Endothelial cell of umbilical vein (primary cell): ENCODE measurements around the gene SCARF2. TPM values are rescaled to one million over a fixed set of nuclear protein-coding genes. Genes with fewer than 3 reads are reported as not detected.

Experiments
- BruUV-seq: library from RNA; stranded (reverse); fragments of 400-500 nt; replicated peaks from 2 replicates; lab custom pipeline; 2021; lab: Mats Ljungman, UMichigan
- CTCF ChIA-PET: fragments of 300-600, 350-600 bp; sonication (Branson Sonifier 250); formaldehyde crosslinking; loops from one replicate; lab custom pipeline; 2021; ENCODE audit warnings: antibody characterized with exemption, inconsistent platforms; lab: Charles Lee
- POLR2A ChIA-PET: fragments of 300-600, 350-600 bp; sonication (Branson Sonifier 250); formaldehyde crosslinking; loops from one replicate; lab custom pipeline; 2021; ENCODE audit warnings: antibody characterized with exemption, inconsistent platforms; lab: Charles Lee
- DNase-seq: peaks from one replicate; pipeline ENCODE4 v3.0.0-alpha.2; 2011; ENCODE audit warnings: low read depth, low spot score
- FAIRE-seq: peaks from 2 replicates; lab custom pipeline; 2011; peaks lifted over from hg19 to GRCh38; lab: Jason Lieb, UNC
- H2AFZ ChIP-seq: 2 replicates; pipeline ENCODE4 v1.6.0; 2012; ENCODE audit warnings: low read depth, low read length, control low read depth, inconsistent platforms
- H3K27ac ChIP-seq: 2 replicates; pipeline ENCODE4 v1.5.1; 2011; ENCODE audit warnings: low read depth, mild to moderate bottlenecking, control low read depth, low read length, moderate library complexity; ENCODE audit not compliant: insufficient read depth
- H3K27me3 ChIP-seq, 2 experiments: 2 replicates each; pipeline versions ENCODE4 v1.6.0 to v1.6.1; 2011; ENCODE audit warnings: low read length in 2 of 2, mixed read lengths in 1 of 2; ENCODE audit not compliant: control insufficient read depth in 2 of 2, insufficient read depth in 2 of 2
- H3K36me3 ChIP-seq, 2 experiments: 2 replicates in 1 of 2; 3 replicates in 1 of 2; pipeline ENCODE4 v1.5.1; 2011; ENCODE audit warnings: low read length in 2 of 2, mild to moderate bottlenecking in 1 of 2, moderate library complexity in 1 of 2; ENCODE audit not compliant: control insufficient read depth in 2 of 2, insufficient read depth in 2 of 2; ENCODE audit errors: extremely low read depth in 1 of 2
- H3K4me1 ChIP-seq: 3 replicates; pipeline ENCODE4 v1.5.1; 2011; ENCODE audit warnings: mild to moderate bottlenecking, low read length; ENCODE audit not compliant: control insufficient read depth, insufficient read depth; ENCODE audit errors: extremely low read depth
- H3K4me2 ChIP-seq: 2 replicates; pipeline ENCODE4 v1.6.1; 2011; ENCODE audit warnings: low read length, control low read depth, mixed read lengths; ENCODE audit not compliant: insufficient read depth
- H3K4me3 ChIP-seq, 3 experiments: fragments of 200-600 bp in 1 of 3; sonication (generic), shearing (Covaris generic) in 1 of 3; replicated peaks in 1 of 3; 2 replicates each; pipeline ENCODE4 v1.5.1; 2011 to 2016; ENCODE audit warnings: control low read depth in 3 of 3, low read length in 3 of 3, mild to moderate bottlenecking in 2 of 3, inconsistent platforms in 1 of 3, low read depth in 1 of 3, moderate library complexity in 1 of 3; ENCODE audit not compliant: insufficient read depth in 1 of 3
- H3K79me2 ChIP-seq: 2 replicates; pipeline ENCODE4 v1.6.0; 2012; ENCODE audit warnings: low read length, inconsistent platforms; ENCODE audit not compliant: control insufficient read depth, insufficient read depth
- H3K9ac ChIP-seq: replicated peaks from 2 replicates; pipeline ENCODE3; 2011; ENCODE audit warnings: low read length, control low read depth; ENCODE audit not compliant: insufficient read depth; ENCODE audit errors: extremely low read depth
- H3K9me1 ChIP-seq: replicated peaks from 3 replicates; pipeline ENCODE4 v1.6.0; 2011; ENCODE audit warnings: mild to moderate bottlenecking, low read length; ENCODE audit not compliant: control insufficient read depth, insufficient read depth; ENCODE audit errors: extremely low read depth
- H3K9me3 ChIP-seq: replicated peaks from 2 replicates; pipeline ENCODE4 v1.5.1; 2012; ENCODE audit warnings: low read length, inconsistent platforms; ENCODE audit not compliant: control insufficient read depth, insufficient read depth
- H4K20me1 ChIP-seq: replicated peaks from 2 replicates; pipeline ENCODE3; 2011; ENCODE audit warnings: mild to moderate bottlenecking, low read length; ENCODE audit not compliant: control insufficient read depth, insufficient read depth; ENCODE audit errors: extremely low read depth
- EZH2 ChIP-seq: IDR thresholded peaks from 2 replicates; pipeline ENCODE4 v1.6.1; 2012; ENCODE audit warnings: borderline replicate concordance, low read depth, mild to moderate bottlenecking, moderate library complexity, low read length, inconsistent platforms; ENCODE audit not compliant: severe bottlenecking
- FOS ChIP-seq: IDR thresholded peaks from 2 replicates; pipeline ENCODE4 v1.6.1; 2011; ENCODE audit warnings: mild to moderate bottlenecking, low read length, moderate library complexity, borderline replicate concordance; ENCODE audit not compliant: insufficient read depth
- GATA2 ChIP-seq: IDR thresholded peaks from 2 replicates; pipeline ENCODE4 v1.7.0; 2011; ENCODE audit warnings: low read depth, mild to moderate bottlenecking, moderate library complexity, mixed read lengths, low read length; ENCODE audit not compliant: insufficient read length, insufficient read depth
- MYC ChIP-seq: IDR thresholded peaks from one replicate; pipeline ENCODE4 v1.6.1; 2011; ENCODE audit warnings: mild to moderate bottlenecking, low read depth, low read length
- POLR2A ChIP-seq: IDR thresholded peaks from 2 replicates; pipeline ENCODE4 v1.6.1; 2012; ENCODE audit warnings: low read depth, mild to moderate bottlenecking, control low read depth, low read length
- POLR2AphosphoS5 ChIP-seq: IDR thresholded peaks from 2 replicates; pipeline ENCODE4 v1.6.1; 2012; ENCODE audit warnings: low read depth, mild to moderate bottlenecking, control low read depth, low read length, moderate library complexity; ENCODE audit not compliant: insufficient read depth
- dilution Hi-C: fragments of 300-500 bp; cut with MboI; formaldehyde crosslinking; loops from one replicate; pipeline ENCODE4 v1.15.0; 2019; ENCODE audit warnings: low sequenced_read_pairs; ENCODE audit not compliant: extremely low pct_ligation_motif_present
- intact Hi-C: fragments of 100-400 bp; cut with micrococcal nuclease; formaldehyde crosslinking; loops from one replicate; pipeline ENCODE4 v1.10.0; 2022
- polyA plus RNA-seq, 4 experiments: library from polyadenylated mRNA; depleted of rRNA in 3 of 4; stranded (reverse) in 3 of 4; unstranded in 1 of 4; fragments of >200 nt; gene quantifications; 2 replicates each; pipeline versions ENCODE4 v1.2.1 to v1.2.3, GENCODE V29; 2011 to 2012; ENCODE audit warnings: missing spikeins in 1 of 4
- total RNA-seq: library from RNA; stranded (reverse); gene quantifications from 2 replicates; pipeline ENCODE4 v1.2.3, GENCODE V29; 2021
- TF ChIP-seq, protein P1 (sequence below): IDR thresholded peaks from 2 replicates; pipeline ENCODE4 v1.6.1; 2011; ENCODE audit not compliant: insufficient read depth, insufficient read length

SCARF2 gene
- total and polyA plus RNA-seq, 2 donors (not counting 3 experiments of a cell fraction or from before 2014, with no cell fraction given), result 15.7 to 20.1 TPM

DNA sequence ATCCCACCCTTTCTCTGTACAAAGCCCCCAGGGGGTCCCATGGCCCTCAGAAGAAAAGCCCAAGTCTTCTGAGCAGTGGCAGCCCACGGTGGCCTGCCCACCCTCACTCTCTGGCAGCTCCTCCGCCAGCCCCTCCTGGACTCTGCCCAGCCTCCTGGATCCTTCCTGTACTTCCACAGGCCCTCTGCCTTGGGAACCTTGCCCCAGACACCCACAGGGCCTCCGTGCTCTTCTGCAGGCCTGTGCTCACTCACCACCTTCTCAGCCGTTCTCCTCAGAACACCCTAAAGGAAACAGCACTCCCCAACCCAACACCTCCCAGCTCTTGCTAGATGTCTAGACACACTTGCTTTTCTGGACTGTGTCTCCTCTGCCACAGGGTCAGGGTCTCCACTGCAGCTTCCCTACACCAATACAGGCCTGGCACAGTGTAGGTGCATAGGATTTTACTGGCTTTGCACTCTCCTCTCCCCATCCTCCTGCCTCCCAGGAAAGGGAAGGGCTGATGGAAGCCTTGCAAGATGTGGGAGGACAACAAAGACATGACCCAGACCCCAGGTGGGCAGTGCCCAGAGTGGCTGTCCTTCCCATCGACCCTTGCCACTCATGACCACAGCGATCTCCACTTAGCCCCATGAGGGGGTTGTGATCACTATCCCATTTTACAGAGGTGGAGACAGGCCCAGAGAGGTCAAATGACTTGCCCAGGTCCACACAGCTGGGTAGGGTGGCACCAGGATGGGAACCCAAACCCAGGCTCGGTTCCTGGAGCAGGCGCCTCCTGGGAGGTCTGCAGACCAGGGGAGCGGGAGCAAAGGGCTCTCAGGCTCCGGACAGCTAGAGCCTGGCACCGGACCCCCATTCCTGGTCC, 2.0 kb downstream of the SCARF2 start:
- H3K27ac ChIP-seq, result no peak overlapping the region
- TF ChIP-seq, protein P1, sequence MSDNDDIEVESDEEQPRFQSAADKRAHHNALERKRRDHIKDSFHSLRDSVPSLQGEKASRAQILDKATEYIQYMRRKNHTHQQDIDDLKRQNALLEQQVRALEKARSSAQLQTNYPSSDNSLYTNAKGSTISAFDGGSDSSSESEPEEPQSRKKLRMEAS, result no peak
- TF ChIP-seq EZH2 (no peak), MYC (no peak), GATA2 (no peak), FOS (no peak), POLR2AphosphoS5 (no peak), POLR2A (no peak)
- no peaks in the 10 kb centered on the region for H3K9me3 ChIP-seq
- intact Hi-C loops, result loop anchor here (5.0 kb wide), 1 partner anchor 62 kb away; the partner anchor contains the start of gene KLHL22
- no peak for FAIRE-seq
- dilution Hi-C loops, result no loop called here
- DNase-seq, result no peak
- ChIA-PET POLR2A (no interaction called here), CTCF (interaction anchor here (1.0 to 4.8 kb wide), 4 partner anchors 17 to 60 kb away, joined by 3 to 36 read pairs (median 15); partner anchors contain the start of gene KLHL22)
- peaks cover 14% of the 10 kb centered on the region for H3K79me2 ChIP-seq
- no peak overlapping the region for H3K9ac ChIP-seq
- H3K27me3 ChIP-seq, result no peaks in the 10 kb centered on the region
- H3K9me1 ChIP-seq, result no peaks in the 10 kb centered on the region
- BruUV-seq, result no TSS peak
- H3K4me2 ChIP-seq, result peak overlapping the region; percentile 74
- peak overlapping the region; percentile 3 for H2AFZ ChIP-seq
- peak overlapping the region; percentile 43 to 75 (median 48) for H3K4me3 ChIP-seq
- no peaks in the 10 kb centered on the region for H3K36me3 ChIP-seq
- H4K20me1 ChIP-seq, result peaks cover 2% of the 10 kb centered on the region
- peaks cover 14% of the 10 kb centered on the region for H3K4me1 ChIP-seq
